ENCODE results near the gene GOLGA3. TPM values are rescaled to one million over a fixed set of nuclear protein-coding genes. Genes with fewer than 3 reads are reported as not detected.
"Not testable (repeated sequence)": the region's sequence is repeated elsewhere in the genome, so short reads cannot be mapped to it uniquely, and the experiment has no call there.

GOLGA3 gene
- total RNA-seq, 1 donor from 2014 or later = 62.0 TPM

DNA sequence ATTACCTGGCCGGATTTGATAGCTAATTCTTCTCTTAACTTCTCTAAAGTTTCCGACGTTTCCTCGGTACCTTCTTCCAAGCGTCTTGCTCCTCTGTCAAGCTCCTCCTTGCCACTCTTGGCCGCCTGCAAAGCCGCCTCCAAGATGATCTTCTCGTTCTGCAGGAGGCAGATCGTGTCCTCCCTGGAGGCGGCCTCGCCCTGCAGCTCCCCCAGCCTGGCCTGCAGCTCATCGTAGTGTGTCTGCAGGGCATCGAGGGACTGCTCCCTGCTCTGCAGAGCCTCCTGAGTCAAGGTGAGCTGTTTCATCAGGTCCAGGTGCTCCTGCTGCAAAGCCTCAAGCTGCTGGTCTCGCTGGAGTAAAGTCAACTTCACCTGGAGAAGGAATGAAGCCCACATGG, 32.8 kb downstream of the GOLGA3 start:
- Mint-ChIP-seq H3K27me3 (no peaks in the 10 kb centered on the region), H3K9me3 (no peaks in the 10 kb centered on the region), H3K36me3 (peaks cover 16% of the 10 kb centered on the region), H3K4me1 (ENCODE audit: unreplicated experiment) (no peaks in the 10 kb centered on the region), H3K4me3 (no peak overlapping the region), H3K27ac (no peak overlapping the region)
- DNase-seq (ENCODE audit: extremely low spot score, unreplicated experiment) = no peak
- TF ChIP-seq, protein P1, sequence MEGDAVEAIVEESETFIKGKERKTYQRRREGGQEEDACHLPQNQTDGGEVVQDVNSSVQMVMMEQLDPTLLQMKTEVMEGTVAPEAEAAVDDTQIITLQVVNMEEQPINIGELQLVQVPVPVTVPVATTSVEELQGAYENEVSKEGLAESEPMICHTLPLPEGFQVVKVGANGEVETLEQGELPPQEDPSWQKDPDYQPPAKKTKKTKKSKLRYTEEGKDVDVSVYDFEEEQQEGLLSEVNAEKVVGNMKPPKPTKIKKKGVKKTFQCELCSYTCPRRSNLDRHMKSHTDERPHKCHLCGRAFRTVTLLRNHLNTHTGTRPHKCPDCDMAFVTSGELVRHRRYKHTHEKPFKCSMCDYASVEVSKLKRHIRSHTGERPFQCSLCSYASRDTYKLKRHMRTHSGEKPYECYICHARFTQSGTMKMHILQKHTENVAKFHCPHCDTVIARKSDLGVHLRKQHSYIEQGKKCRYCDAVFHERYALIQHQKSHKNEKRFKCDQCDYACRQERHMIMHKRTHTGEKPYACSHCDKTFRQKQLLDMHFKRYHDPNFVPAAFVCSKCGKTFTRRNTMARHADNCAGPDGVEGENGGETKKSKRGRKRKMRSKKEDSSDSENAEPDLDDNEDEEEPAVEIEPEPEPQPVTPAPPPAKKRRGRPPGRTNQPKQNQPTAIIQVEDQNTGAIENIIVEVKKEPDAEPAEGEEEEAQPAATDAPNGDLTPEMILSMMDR (conservative IDR thresholded peaks at IDR 0.05) = no peak

DNA sequence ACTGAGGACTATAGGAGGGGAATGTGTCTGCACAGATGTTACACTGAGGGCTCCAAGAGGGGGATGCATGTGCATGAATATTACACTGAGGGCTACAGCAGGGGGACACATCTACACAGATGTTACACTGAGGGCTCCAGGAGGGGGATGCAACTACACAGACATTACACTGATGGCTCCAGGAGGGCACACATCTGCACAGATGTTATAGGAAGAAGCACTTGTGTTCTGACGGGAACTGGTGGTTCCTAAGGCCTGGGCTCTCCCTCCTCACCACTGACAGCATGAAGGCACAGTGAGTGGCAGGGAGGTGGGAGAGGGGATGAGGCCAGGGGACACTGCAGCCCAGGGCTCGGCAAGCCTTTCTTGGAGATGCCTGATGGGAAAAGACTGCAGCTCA, 36.7 kb downstream of the GOLGA3 start:
- not testable (repeated sequence) for DNase-seq (ENCODE audit: extremely low spot score, unreplicated experiment); H3K27ac Mint-ChIP-seq; H3K9me3 Mint-ChIP-seq

DNA sequence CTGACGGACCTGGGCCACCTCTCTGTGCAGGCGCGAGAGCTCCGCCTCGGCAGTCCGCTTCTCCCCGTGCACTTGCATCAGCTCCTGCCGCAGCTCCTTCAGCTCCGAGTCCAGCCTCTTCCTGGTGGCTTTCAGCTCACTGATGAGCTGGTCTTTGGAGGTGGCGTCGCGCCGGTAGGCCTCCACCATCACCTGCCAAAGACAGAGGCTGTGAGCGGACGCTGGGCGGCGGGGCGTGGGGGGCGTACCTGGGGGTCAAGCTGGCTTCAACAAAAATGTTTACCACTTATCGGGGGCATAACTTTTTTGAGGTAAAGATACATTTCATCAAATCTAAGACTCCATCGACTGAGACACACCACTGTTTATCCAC, 39.6 kb downstream of the GOLGA3 start:
- Mint-ChIP-seq H3K9me3 (no peaks in the 10 kb centered on the region), H3K27ac (no peak overlapping the region), H3K36me3 (peaks cover 40% of the 10 kb centered on the region), H3K4me3 (no peak overlapping the region), H3K4me1 (ENCODE audit: unreplicated experiment) (no peaks in the 10 kb centered on the region), H3K27me3 (no peaks in the 10 kb centered on the region)
- TF ChIP-seq, protein P1 (conservative IDR thresholded peaks at IDR 0.05) = no peak
- DNase-seq (ENCODE audit: extremely low spot score, unreplicated experiment) = no peak

More for the DNA sequence above, 36.7 kb downstream of the GOLGA3 start:
- H3K4me3 Mint-ChIP-seq; H3K4me1 Mint-ChIP-seq (ENCODE audit: unreplicated experiment); H3K27me3 Mint-ChIP-seq: not testable (repeated sequence)
- H3K36me3 Mint-ChIP-seq = peaks cover 28% of the 10 kb centered on the region

DNA sequence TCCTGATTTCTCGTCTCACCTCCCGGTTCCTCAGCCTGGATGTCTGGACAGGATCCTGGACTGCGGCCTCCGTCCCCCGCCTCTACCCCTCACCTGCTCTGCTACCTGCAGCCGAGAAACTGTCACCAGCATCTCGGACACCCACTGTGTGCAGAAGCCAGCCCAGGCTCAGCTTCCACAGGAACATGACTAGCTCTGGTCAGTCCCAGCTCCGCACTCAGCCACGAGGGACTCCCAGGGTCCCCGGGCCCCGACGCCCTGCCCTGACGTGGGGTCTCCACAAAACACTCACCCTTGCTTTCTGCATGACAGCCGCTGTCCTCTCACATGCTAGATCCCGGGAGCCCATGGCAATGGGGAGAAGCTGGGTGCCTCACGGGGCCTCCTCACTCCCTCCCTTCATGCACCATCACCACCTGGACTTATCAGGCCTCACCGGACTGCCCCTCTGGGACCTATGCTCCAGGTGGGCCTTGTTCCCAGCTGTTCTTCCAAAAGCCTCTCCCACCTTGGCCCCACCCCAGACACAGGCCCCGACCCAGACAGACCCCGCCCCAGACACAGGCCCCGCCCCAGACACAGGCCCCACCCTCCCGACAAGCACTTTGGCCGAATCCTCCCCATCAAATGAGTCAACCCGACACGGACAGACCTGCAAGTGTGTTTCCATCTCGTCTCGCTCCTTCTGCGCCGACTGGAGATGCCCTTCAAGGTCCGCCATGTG, 40.1 kb downstream of the GOLGA3 start:
- no peaks in the 10 kb centered on the region for H3K9me3 Mint-ChIP-seq
- TF ChIP-seq, protein P1 (conservative IDR thresholded peaks at IDR 0.05) = no peak
- H3K4me3 Mint-ChIP-seq = no peak overlapping the region
- no peaks in the 10 kb centered on the region for H3K27me3 Mint-ChIP-seq
- peaks cover 37% of the 10 kb centered on the region for H3K36me3 Mint-ChIP-seq
- H3K27ac Mint-ChIP-seq = peak overlapping the region; percentile 48
- DNase-seq (ENCODE audit: extremely low spot score, unreplicated experiment) = no peak
- no peaks in the 10 kb centered on the region for H3K4me1 Mint-ChIP-seq (ENCODE audit: unreplicated experiment)

DNA sequence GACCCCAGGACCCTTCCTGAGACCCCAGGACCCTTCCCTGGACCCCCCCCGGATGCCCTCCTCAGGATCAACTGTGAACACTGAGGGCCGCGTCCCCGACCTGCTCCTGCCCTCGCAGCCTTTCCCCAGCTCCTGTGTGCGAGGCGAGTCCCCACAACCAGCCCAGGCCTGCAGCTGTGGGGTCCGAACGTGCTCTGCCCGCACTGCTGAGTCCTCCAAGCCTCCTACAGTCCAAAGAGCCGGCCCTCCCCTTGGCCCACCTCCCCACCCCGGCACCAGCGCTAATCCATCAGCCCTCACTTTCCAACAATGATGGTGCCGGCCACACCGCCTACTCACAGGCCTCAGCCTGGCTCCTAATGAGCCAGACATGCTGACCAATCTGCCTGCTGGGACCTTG, 40.8 kb downstream of the GOLGA3 start:
- Mint-ChIP-seq H3K4me1 (ENCODE audit: unreplicated experiment) (no peaks in the 10 kb centered on the region), H3K4me3 (no peak overlapping the region), H3K9me3 (no peaks in the 10 kb centered on the region), H3K27me3 (no peaks in the 10 kb centered on the region), H3K27ac (peak overlapping the region; percentile 48), H3K36me3 (peaks cover 37% of the 10 kb centered on the region)
- no peak for DNase-seq (ENCODE audit: extremely low spot score, unreplicated experiment)
- TF ChIP-seq, protein P1 (conservative IDR thresholded peaks at IDR 0.05) = no peak

DNA sequence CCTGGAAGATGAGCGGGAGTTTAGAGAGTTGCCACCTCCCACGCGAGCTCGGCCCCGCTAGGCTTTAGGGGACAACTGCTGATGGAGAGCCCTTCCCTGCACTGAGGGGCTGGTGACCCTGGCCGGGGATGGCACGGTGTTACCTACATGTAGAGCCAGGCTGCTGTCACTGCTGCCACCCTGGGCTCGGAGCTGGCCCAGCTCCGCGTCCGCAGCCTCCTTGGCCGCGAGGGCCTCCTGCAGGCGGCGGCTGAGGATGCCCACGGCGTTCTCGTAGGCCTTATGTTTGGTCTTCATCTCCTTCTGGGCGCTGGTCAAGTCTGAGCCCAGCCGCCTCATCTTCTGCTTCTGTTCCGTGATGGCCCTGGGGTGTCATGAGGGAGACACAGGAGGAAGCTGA, 42.5 kb downstream of the GOLGA3 start:
- Mint-ChIP-seq H3K4me1 (ENCODE audit: unreplicated experiment) (no peaks in the 10 kb centered on the region), H3K36me3 (peaks cover 30% of the 10 kb centered on the region), H3K9me3 (no peaks in the 10 kb centered on the region), H3K27ac (no peak overlapping the region), H3K4me3 (no peak overlapping the region), H3K27me3 (no peaks in the 10 kb centered on the region)
- no peak for DNase-seq (ENCODE audit: extremely low spot score, unreplicated experiment)
- TF ChIP-seq, protein P1 (conservative IDR thresholded peaks at IDR 0.05) = no peak
